HG03439 (cell line): ENCODE measurements around the gene CCDC186.

Source experiments
- ATAC-seq: cut with Tn5 transposase; IDR thresholded peaks from one replicate; pipeline ENCODE4 v1.9.1; 2021; ENCODE audit warnings: mild to moderate bottlenecking, moderate library complexity; ENCODE audit not compliant: unreplicated experiment

Gene CCDC186

GRCh38 chr10:114071178-114071577, 102.8 kb downstream of the CCDC186 start:
- no peak for ATAC-seq
